ENCODE data around the gene TMEM185A. TPM values are rescaled to one million over a fixed set of nuclear protein-coding genes. Genes with fewer than 3 reads are reported as not detected.

The TMEM185A gene
- total RNA-seq, 1 experiment from 2014 or later: 23.6 TPM

- no peak overlapping the region for H2BK12ac ChIP-seq (ENCODE audit: insufficient read length, low read depth, low read length)
- H3K4me3 Mint-ChIP-seq: no peak overlapping the region
Measured at GRCh38 chrX:149650162-149650561, 18.6 kb upstream of the TMEM185A start.

More at GRCh38 chrX:149650162-149650561, 18.6 kb upstream of the TMEM185A start:
- H3K23ac ChIP-seq (ENCODE audit: insufficient read length, low read depth, low read length): no peak overlapping the region
- peaks cover 4% of the 10 kb centered on the region; the same call in 1 of the 2 replicates for H3K27me3 Mint-ChIP-seq (ENCODE audit: low read depth)
- no peak overlapping the region for H2BK15ac ChIP-seq (ENCODE audit: low read depth, low read length)
- H3K4ac ChIP-seq (ENCODE audit: low read depth, low read length): no peak overlapping the region
- H3K56ac ChIP-seq (ENCODE audit: insufficient read length, low read depth, low read length): no peak overlapping the region
- no peaks in the 10 kb centered on the region for H3K79me2 ChIP-seq (ENCODE audit: insufficient read depth, low read length)
- H3K27me3 ChIP-seq (ENCODE audit: insufficient read depth, low read length): no peaks in the 10 kb centered on the region
- no peak overlapping the region for H3K4me2 ChIP-seq (ENCODE audit: insufficient read depth, insufficient read length, low read length)
- no peak overlapping the region for H4K5ac ChIP-seq (ENCODE audit: insufficient read length, low read depth, low read length)
- H4K91ac ChIP-seq (ENCODE audit: insufficient read length, low read depth, low read length): no peak overlapping the region
- peaks cover 24% of the 10 kb centered on the region for H3K9me3 ChIP-seq (ENCODE audit: control insufficient read depth, low read depth, low read length)
- H3K4me1 Mint-ChIP-seq: no peaks in the 10 kb centered on the region
- H3K14ac ChIP-seq (ENCODE audit: insufficient read depth, low read length): no peak overlapping the region
- H3K27ac Mint-ChIP-seq: no peak overlapping the region
- no peak overlapping the region for H2AK5ac ChIP-seq (ENCODE audit: insufficient read length, low read length)
- no peaks in the 10 kb centered on the region for H3K23me2 ChIP-seq (ENCODE audit: insufficient read length, low read depth, low read length, poor library complexity, severe bottlenecking)
- H4K20me1 ChIP-seq (ENCODE audit: control insufficient read depth, insufficient read depth, insufficient read length): no peaks in the 10 kb centered on the region
- H3K9ac ChIP-seq (ENCODE audit: extremely low read depth, insufficient read length, low read length): no peak overlapping the region
- H2BK5ac ChIP-seq (ENCODE audit: insufficient read length, low read length): no peak overlapping the region
- H3K27ac ChIP-seq (ENCODE audit: insufficient read length, low read depth, low read length): no peak overlapping the region
- no peak overlapping the region for H2BK120ac ChIP-seq (ENCODE audit: low read depth, low read length, poor library complexity, severe bottlenecking)
- WGBS (ENCODE audit: extremely low coverage, insufficient read length, low lambda C conversion rate): no CpG with 5 or more reads among the region's 5 CpGs
- H3K18ac ChIP-seq (ENCODE audit: insufficient read length, low read depth, low read length): no peak overlapping the region
- no peak overlapping the region for H2AFZ ChIP-seq (ENCODE audit: low read length)
- H3K79me1 ChIP-seq (ENCODE audit: insufficient read depth, low read depth, low read length, poor library complexity, severe bottlenecking): no peaks in the 10 kb centered on the region
- H3K36me3 Mint-ChIP-seq (ENCODE audit: insufficient read depth in 1 of 3, low read depth in 3 of 3): peaks cover 0 to 2% (median 0%) of the 10 kb centered on the region in 3 experiments; a peak in 3 of 7 replicates
- peaks cover 62 to 68% of the 10 kb centered on the region in 2 experiments for H3K9me3 Mint-ChIP-seq
- H4K8ac ChIP-seq (replicated peaks; ENCODE audit: insufficient read length, low read depth, low read length): no peak overlapping the region
- no peak for DNase-seq
- TF ChIP-seq, protein P1, sequence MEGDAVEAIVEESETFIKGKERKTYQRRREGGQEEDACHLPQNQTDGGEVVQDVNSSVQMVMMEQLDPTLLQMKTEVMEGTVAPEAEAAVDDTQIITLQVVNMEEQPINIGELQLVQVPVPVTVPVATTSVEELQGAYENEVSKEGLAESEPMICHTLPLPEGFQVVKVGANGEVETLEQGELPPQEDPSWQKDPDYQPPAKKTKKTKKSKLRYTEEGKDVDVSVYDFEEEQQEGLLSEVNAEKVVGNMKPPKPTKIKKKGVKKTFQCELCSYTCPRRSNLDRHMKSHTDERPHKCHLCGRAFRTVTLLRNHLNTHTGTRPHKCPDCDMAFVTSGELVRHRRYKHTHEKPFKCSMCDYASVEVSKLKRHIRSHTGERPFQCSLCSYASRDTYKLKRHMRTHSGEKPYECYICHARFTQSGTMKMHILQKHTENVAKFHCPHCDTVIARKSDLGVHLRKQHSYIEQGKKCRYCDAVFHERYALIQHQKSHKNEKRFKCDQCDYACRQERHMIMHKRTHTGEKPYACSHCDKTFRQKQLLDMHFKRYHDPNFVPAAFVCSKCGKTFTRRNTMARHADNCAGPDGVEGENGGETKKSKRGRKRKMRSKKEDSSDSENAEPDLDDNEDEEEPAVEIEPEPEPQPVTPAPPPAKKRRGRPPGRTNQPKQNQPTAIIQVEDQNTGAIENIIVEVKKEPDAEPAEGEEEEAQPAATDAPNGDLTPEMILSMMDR (conservative IDR thresholded peaks at IDR 0.05): no peak
- H2BK20ac ChIP-seq (ENCODE audit: low read depth, low read length, poor library complexity, severe bottlenecking): no peak overlapping the region
- H3T11ph ChIP-seq (ENCODE audit: low read length): no peak overlapping the region
- H3K4me1 ChIP-seq (ENCODE audit: insufficient read depth, low read length): no peaks in the 10 kb centered on the region
